Subcutaneous abdominal adipose tissue (tissue), 5 donors: ENCODE data around the gene CD200.
A peak's percentile ranks its signal among the peaks of the same experiment; 100 is the strongest.

ENCODE experiments used
- H3K27ac ChIP-seq: one replicate; pipeline ENCODE4 v1.7.0; 2013; ENCODE audit warnings: low read depth, mild to moderate bottlenecking, inconsistent platforms, low read length, moderate library complexity
- H3K27me3 ChIP-seq, 5 donors: one replicate each; pipeline ENCODE4 v1.7.0; 2013; ENCODE audit warnings: low read length in 5 of 5, inconsistent platforms in 1 of 5; ENCODE audit not compliant: control insufficient read depth in 5 of 5, insufficient read depth in 4 of 5
- H3K36me3 ChIP-seq, 5 donors: one replicate each; pipeline ENCODE4 v1.7.0; 2013; ENCODE audit warnings: low read length in 5 of 5; ENCODE audit not compliant: control insufficient read depth in 5 of 5, insufficient read depth in 5 of 5
- H3K4me1 ChIP-seq, 5 donors: one replicate each; pipeline ENCODE4 v1.7.0; 2013; ENCODE audit warnings: low read length in 5 of 5, mild to moderate bottlenecking in 3 of 5, moderate library complexity in 1 of 5; ENCODE audit not compliant: control insufficient read depth in 5 of 5, insufficient read depth in 5 of 5
- H3K4me3 ChIP-seq, 5 donors: one replicate each; pipeline ENCODE4 v1.7.0; 2013; ENCODE audit warnings: low read length in 5 of 5, low read depth in 1 of 5
- H3K9ac ChIP-seq, 5 donors: one replicate each; pipeline ENCODE4 v1.7.0; 2013; ENCODE audit warnings: low read length in 5 of 5, mild to moderate bottlenecking in 4 of 5, moderate library complexity in 3 of 5
- H3K9me3 ChIP-seq, 5 donors: one replicate each; pipeline ENCODE4 v1.7.0; 2013; ENCODE audit warnings: low read length in 5 of 5; ENCODE audit not compliant: control insufficient read depth in 5 of 5
- donor health status: healthy.
- donor health status: healthy.
- donor health status: healthy.
- donor health status: healthy.
- donor health status: healthy.

CD200 gene

GRCh38 chr3:112341386-112341785 lies 8.4 kb downstream of the CD200 start:
- Histone ChIP-seq H3K9ac (no peak overlapping the region), H3K4me1 (peaks cover 0 to 28% (median 23%) of the 10 kb centered on the region in 5 donors), H3K9me3 (peaks cover 0 to 7% (median 4%) of the 10 kb centered on the region in 5 donors), H3K36me3 (peaks cover 8 to 14% (median 11%) of the 10 kb centered on the region in 5 donors), H3K27ac (no peak overlapping the region), H3K27me3 (no peaks in the 10 kb centered on the region), H3K4me3 (no peak overlapping the region)

GRCh38 chr3:112345681-112346080 lies 12.7 kb downstream of the CD200 start:
- H3K27me3 ChIP-seq, result no peaks in the 10 kb centered on the region
- no peak overlapping the region for H3K27ac ChIP-seq
- peaks cover 0 to 7% (median 4%) of the 10 kb centered on the region in 5 donors for H3K9me3 ChIP-seq
- H3K9ac ChIP-seq, result no peak overlapping the region
- H3K36me3 ChIP-seq, result peaks cover 18 to 28% (median 25%) of the 10 kb centered on the region in 5 donors
- no peak overlapping the region for H3K4me3 ChIP-seq
- peaks cover 0 to 6% (median 0%) of the 10 kb centered on the region in 5 donors for H3K4me1 ChIP-seq

- no peak overlapping the region for H3K9ac ChIP-seq
- peaks cover 0 to 7% (median 4%) of the 10 kb centered on the region in 5 donors for H3K9me3 ChIP-seq
- H3K4me3 ChIP-seq, result no peak overlapping the region
- no peaks in the 10 kb centered on the region for H3K27me3 ChIP-seq
- H3K36me3 ChIP-seq, result peaks cover 18 to 29% (median 25%) of the 10 kb centered on the region in 5 donors
- H3K4me1 ChIP-seq, result peaks cover 0 to 6% (median 3%) of the 10 kb centered on the region in 5 donors
- H3K27ac ChIP-seq, result no peak overlapping the region
Observed at GRCh38 chr3:112346491-112347122, 13.7 kb downstream of the CD200 start.

- Histone ChIP-seq H3K27me3 (no peaks in the 10 kb centered on the region), H3K27ac (no peak overlapping the region), H3K9me3 (no peaks in the 10 kb centered on the region), H3K36me3 (peaks cover 18 to 42% (median 25%) of the 10 kb centered on the region in 5 donors), H3K9ac (no peak overlapping the region), H3K4me3 (no peak overlapping the region), H3K4me1 (peaks cover 0 to 10% (median 6%) of the 10 kb centered on the region in 5 donors)
Observed at GRCh38 chr3:112348943-112349342, 16.0 kb downstream of the CD200 start.

GRCh38 chr3:112349557-112349956 lies 16.6 kb downstream of the CD200 start:
- Histone ChIP-seq H3K36me3 (peaks cover 20 to 48% (median 25%) of the 10 kb centered on the region in 5 donors), H3K27me3 (no peaks in the 10 kb centered on the region), H3K9me3 (no peaks in the 10 kb centered on the region), H3K4me1 (peaks cover 0 to 15% (median 6%) of the 10 kb centered on the region in 5 donors), H3K27ac (no peak overlapping the region), H3K9ac (no peak overlapping the region), H3K4me3 (no peak overlapping the region)

- no peak overlapping the region for H3K4me3 ChIP-seq
- peaks cover 17 to 51% (median 21%) of the 10 kb centered on the region in 5 donors for H3K36me3 ChIP-seq
- no peak overlapping the region for H3K27ac ChIP-seq
- no peak overlapping the region for H3K9ac ChIP-seq
- H3K4me1 ChIP-seq, result peaks cover 0 to 20% (median 6%) of the 10 kb centered on the region in 5 donors
- no peaks in the 10 kb centered on the region for H3K27me3 ChIP-seq
- H3K9me3 ChIP-seq, result no peaks in the 10 kb centered on the region
Observed at GRCh38 chr3:112350018-112350810, 17.3 kb downstream of the CD200 start.

GRCh38 chr3:112351036-112351435 lies 18.1 kb downstream of the CD200 start:
- no peak overlapping the region for H3K27ac ChIP-seq
- peaks cover 0 to 20% (median 5%) of the 10 kb centered on the region in 5 donors for H3K4me1 ChIP-seq
- no peak overlapping the region for H3K4me3 ChIP-seq
- no peak overlapping the region for H3K9ac ChIP-seq
- H3K9me3 ChIP-seq, result no peaks in the 10 kb centered on the region
- no peaks in the 10 kb centered on the region for H3K27me3 ChIP-seq
- peaks cover 12 to 43% (median 14%) of the 10 kb centered on the region in 5 donors for H3K36me3 ChIP-seq

- no peak overlapping the region for H3K9ac ChIP-seq
- no peaks in the 10 kb centered on the region for H3K27me3 ChIP-seq
- no peak overlapping the region for H3K4me3 ChIP-seq
- no peaks in the 10 kb centered on the region for H3K9me3 ChIP-seq
- peaks cover 11 to 42% (median 13%) of the 10 kb centered on the region in 5 donors for H3K36me3 ChIP-seq
- H3K4me1 ChIP-seq, result peaks cover 0 to 20% (median 5%) of the 10 kb centered on the region in 5 donors
- H3K27ac ChIP-seq, result no peak overlapping the region
Observed at GRCh38 chr3:112351823-112352222, 18.9 kb downstream of the CD200 start.

GRCh38 chr3:112352720-112353119 lies 19.8 kb downstream of the CD200 start:
- Histone ChIP-seq H3K9ac (no peak overlapping the region), H3K27me3 (no peaks in the 10 kb centered on the region), H3K36me3 (peaks cover 2 to 42% (median 5%) of the 10 kb centered on the region in 5 donors), H3K27ac (peak overlapping the region; percentile 32), H3K4me1 (peaks cover 0 to 20% (median 5%) of the 10 kb centered on the region in 5 donors), H3K4me3 (no peak overlapping the region), H3K9me3 (no peaks in the 10 kb centered on the region)

- peak overlapping the region; percentile 25 for H3K27ac ChIP-seq
- H3K4me3 ChIP-seq, result no peak overlapping the region
- no peaks in the 10 kb centered on the region for H3K27me3 ChIP-seq
- no peak overlapping the region for H3K9ac ChIP-seq
- H3K9me3 ChIP-seq, result no peaks in the 10 kb centered on the region
- H3K4me1 ChIP-seq, result peaks cover 0 to 25% (median 6%) of the 10 kb centered on the region in 5 donors
- peaks cover 0 to 42% (median 2%) of the 10 kb centered on the region in 5 donors for H3K36me3 ChIP-seq
Observed at GRCh38 chr3:112353365-112353764, 20.4 kb downstream of the CD200 start.
